GM23248 (cell line): ENCODE measurements around the gene ARMC7.

Experiments used
- EZH2 ChIP-seq: fragments of 200-600 bp; sonication (generic); IDR thresholded peaks from 2 replicates; pipeline ENCODE4 v1.6.1; 2018; ENCODE audit warnings: antibody characterized with exemption, mild to moderate bottlenecking; ENCODE audit not compliant: insufficient read depth, poor library complexity, severe bottlenecking
- EZH2phosphoT487 ChIP-seq: fragments of 200-600 bp; sonication (generic); IDR thresholded peaks from 2 replicates; pipeline ENCODE4 v1.6.1; 2018; ENCODE audit warnings: antibody characterized with exemption, moderate library complexity, mild to moderate bottlenecking, low read depth; ENCODE audit not compliant: insufficient read depth

- TF ChIP-seq EZH2phosphoT487 (no peak), EZH2 (no peak)
These were observed 23.2 kb downstream of the ARMC7 start for GRCh38 chr17:75133001-75133400.
